Measurements from ENCODE around the gene NAT9.

DNA sequence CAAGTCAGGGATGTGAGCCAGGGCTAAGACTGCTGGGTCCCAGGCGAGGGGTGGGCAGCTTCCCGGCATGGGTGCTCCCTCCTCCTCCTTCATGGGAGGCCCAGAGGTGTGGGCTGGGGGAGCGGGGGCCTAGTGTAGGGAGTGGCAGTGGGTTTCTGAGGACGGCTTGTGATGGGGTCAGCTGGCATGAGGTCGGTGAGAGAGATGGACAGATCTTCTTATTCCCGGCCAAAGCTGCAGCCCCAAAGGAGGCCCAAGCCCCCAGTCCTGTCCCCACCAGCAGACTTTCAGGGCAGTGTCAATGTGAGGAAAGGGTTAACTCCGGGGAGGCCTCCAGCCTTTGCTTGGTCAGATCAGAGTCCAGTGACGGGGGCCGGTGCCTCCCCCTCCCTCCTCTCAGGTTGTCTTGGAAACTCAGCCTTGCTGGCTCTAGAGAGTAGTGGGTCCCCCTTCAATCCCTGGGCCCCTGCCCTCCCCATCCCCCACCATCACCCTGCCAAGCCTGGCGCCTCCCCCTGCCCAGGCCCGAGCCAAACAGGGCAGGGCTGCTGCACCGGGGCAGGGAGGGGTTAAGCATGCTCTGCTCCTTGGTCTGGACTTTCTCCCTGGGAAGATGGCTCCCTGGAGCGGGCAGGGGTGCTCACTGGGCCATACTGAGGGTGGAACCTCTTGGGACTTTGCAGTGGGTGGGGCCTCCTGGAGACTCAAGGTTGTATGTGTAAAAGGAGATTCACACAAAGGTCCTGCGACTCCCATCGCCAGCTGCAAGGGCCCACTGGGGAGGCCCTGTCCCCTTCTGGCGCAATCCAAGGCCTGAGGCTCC lies 12.4 kb downstream of the NAT9 start:
- TF ChIP-seq PPARA (CRISPR knock-in tag; IDR thresholded peaks at IDR 0.05; ENCODE audit: borderline replicate concordance): no peak
- TF ChIP-seq, protein P1, sequence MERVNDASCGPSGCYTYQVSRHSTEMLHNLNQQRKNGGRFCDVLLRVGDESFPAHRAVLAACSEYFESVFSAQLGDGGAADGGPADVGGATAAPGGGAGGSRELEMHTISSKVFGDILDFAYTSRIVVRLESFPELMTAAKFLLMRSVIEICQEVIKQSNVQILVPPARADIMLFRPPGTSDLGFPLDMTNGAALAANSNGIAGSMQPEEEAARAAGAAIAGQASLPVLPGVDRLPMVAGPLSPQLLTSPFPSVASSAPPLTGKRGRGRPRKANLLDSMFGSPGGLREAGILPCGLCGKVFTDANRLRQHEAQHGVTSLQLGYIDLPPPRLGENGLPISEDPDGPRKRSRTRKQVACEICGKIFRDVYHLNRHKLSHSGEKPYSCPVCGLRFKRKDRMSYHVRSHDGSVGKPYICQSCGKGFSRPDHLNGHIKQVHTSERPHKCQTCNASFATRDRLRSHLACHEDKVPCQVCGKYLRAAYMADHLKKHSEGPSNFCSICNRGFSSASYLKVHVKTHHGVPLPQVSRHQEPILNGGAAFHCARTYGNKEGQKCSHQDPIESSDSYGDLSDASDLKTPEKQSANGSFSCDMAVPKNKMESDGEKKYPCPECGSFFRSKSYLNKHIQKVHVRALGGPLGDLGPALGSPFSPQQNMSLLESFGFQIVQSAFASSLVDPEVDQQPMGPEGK (CRISPR knock-in tag; IDR thresholded peaks at IDR 0.05; ENCODE audit: borderline replicate concordance): no peak
- TF ChIP-seq ZNF565 (CRISPR knock-in tag; conservative IDR thresholded peaks at IDR 0.05; ENCODE audit: low read depth): no peak
- TF ChIP-seq OSR1 (CRISPR knock-in tag; IDR thresholded peaks at IDR 0.05): no peak
- TF ChIP-seq, protein P2, sequence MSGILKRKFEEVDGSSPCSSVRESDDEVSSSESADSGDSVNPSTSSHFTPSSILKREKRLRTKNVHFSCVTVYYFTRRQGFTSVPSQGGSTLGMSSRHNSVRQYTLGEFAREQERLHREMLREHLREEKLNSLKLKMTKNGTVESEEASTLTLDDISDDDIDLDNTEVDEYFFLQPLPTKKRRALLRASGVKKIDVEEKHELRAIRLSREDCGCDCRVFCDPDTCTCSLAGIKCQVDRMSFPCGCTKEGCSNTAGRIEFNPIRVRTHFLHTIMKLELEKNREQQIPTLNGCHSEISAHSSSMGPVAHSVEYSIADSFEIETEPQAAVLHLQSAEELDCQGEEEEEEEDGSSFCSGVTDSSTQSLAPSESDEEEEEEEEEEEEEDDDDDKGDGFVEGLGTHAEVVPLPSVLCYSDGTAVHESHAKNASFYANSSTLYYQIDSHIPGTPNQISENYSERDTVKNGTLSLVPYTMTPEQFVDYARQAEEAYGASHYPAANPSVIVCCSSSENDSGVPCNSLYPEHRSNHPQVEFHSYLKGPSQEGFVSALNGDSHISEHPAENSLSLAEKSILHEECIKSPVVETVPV (CRISPR knock-in tag; IDR thresholded peaks at IDR 0.05): no peak
- TF ChIP-seq RARB (CRISPR knock-in tag; IDR thresholded peaks at IDR 0.05): no peak
- TF ChIP-seq, protein P3, sequence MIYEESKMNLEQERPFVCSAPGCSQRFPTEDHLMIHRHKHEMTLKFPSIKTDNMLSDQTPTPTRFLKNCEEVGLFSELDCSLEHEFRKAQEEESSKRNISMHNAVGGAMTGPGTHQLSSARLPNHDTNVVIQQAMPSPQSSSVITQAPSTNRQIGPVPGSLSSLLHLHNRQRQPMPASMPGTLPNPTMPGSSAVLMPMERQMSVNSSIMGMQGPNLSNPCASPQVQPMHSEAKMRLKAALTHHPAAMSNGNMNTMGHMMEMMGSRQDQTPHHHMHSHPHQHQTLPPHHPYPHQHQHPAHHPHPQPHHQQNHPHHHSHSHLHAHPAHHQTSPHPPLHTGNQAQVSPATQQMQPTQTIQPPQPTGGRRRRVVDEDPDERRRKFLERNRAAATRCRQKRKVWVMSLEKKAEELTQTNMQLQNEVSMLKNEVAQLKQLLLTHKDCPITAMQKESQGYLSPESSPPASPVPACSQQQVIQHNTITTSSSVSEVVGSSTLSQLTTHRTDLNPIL (CRISPR knock-in tag; IDR thresholded peaks at IDR 0.05; ENCODE audit: low read depth): no peak
